ENCODE measurements around the gene LCNL1. TPM values are rescaled to one million over a fixed set of nuclear protein-coding genes. Genes with fewer than 3 reads are reported as not detected.

LCNL1 gene
- total RNA-seq, 1 experiment from 2014 or later, result 0.82 TPM

- in situ Hi-C loops (cut with HindIII; ENCODE audit: low pct_unique_long_range_greater_than_20kb, low sequenced_read_pairs), result no loop called here
Measured at GRCh38 chr9:136961279-136962065, 21.3 kb upstream of the LCNL1 start.

DNA sequence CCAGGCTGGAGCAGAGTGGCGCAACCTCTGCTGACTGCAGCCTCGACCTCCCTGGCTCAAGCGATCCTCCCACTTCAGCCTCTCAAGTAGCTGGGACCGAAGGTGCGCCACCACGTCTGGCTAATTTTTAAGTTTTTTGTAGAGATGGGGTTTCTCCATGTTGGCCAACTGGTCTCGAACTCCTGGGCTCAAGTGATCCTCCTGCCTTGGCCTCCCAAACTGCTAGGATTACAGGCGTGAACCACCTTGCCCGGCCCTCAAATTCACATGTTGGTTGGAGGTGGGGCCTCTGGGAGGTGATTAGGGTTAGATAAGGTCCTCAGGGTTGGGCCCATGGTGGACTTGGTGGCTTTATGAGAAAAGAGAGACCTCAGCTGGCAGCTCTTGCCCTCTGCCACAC, 20.6 kb upstream of the LCNL1 start:
- in situ Hi-C loops (cut with HindIII; ENCODE audit: low pct_unique_long_range_greater_than_20kb, low sequenced_read_pairs), result no loop called here
- Histone ChIP-seq H3K4me3 (ENCODE audit: low read depth in 2 of 2, low read length in 2 of 2) (no peak overlapping the region), H3K27ac (ENCODE audit: low read length) (no peak overlapping the region), H3K4me1 (ENCODE audit: control insufficient read depth, insufficient read depth, low read length) (peaks cover 5% of the 10 kb centered on the region; the same call in 1 of the 2 replicates), H3K27me3 (ENCODE audit: control insufficient read depth, insufficient read depth, low read length) (no peaks in the 10 kb centered on the region), H3K9me3 (ENCODE audit: control insufficient read depth, insufficient read depth, low read depth, low read length) (no peaks in the 10 kb centered on the region), H3K36me3 (ENCODE audit: control insufficient read depth, insufficient read depth, low read length) (no peaks in the 10 kb centered on the region)
- ATAC-seq, result no peak
- TF ChIP-seq SIN3A (IDR thresholded peaks at IDR 0.05; ENCODE audit: borderline replicate concordance, insufficient read depth, low read depth, low read length) (no peak), REST (IDR thresholded peaks at IDR 0.05; ENCODE audit: insufficient read depth in 1 of 2, low read depth in 2 of 2, low read length in 1 of 2) (no peak), CTCF (IDR thresholded peaks at IDR 0.05) (no peak), POLR2AphosphoS5 (IDR thresholded peaks at IDR 0.05; ENCODE audit: low read depth, low read length) (no peak), TCF7L2 (IDR thresholded peaks at IDR 0.05; ENCODE audit: low read depth, low read length) (no peak)
- POLR2A ChIA-PET, result no interaction called here
- intact Hi-C loops (cut with micrococcal nuclease; ENCODE audit: unreplicated experiment), result no loop called here
- BruUV-seq (replicated peaks), result no TSS peak
- CTCF ChIA-PET, result no interaction called here
- no peak for DNase-seq (ENCODE audit: low read depth, low spot score)

More at GRCh38 chr9:136961279-136962065, 21.3 kb upstream of the LCNL1 start:
- Histone ChIP-seq H3K36me3 (ENCODE audit: control insufficient read depth, insufficient read depth, low read length) (no peaks in the 10 kb centered on the region), H3K4me1 (ENCODE audit: control insufficient read depth, insufficient read depth, low read length) (peaks cover 5% of the 10 kb centered on the region; the same call in 1 of the 2 replicates), H3K27me3 (ENCODE audit: control insufficient read depth, insufficient read depth, low read length) (no peaks in the 10 kb centered on the region), H3K9me3 (ENCODE audit: control insufficient read depth, insufficient read depth, low read depth, low read length) (no peaks in the 10 kb centered on the region), H3K27ac (ENCODE audit: low read length) (no peak overlapping the region), H3K4me3 (ENCODE audit: low read depth in 2 of 2, low read length in 2 of 2) (no peak overlapping the region)
- CTCF ChIA-PET, result interaction anchor here (0.7 kb wide), 1 partner anchor 14 kb away, joined by 3 read pairs; no protein-coding TSS in a partner anchor
- BruUV-seq (replicated peaks), result no TSS peak
- TF ChIP-seq POLR2AphosphoS5 (IDR thresholded peaks at IDR 0.05; ENCODE audit: low read depth, low read length) (no peak), SIN3A (IDR thresholded peaks at IDR 0.05; ENCODE audit: borderline replicate concordance, insufficient read depth, low read depth, low read length) (no peak), TCF7L2 (IDR thresholded peaks at IDR 0.05; ENCODE audit: low read depth, low read length) (no peak), REST (IDR thresholded peaks at IDR 0.05; ENCODE audit: insufficient read depth in 1 of 2, low read depth in 2 of 2, low read length in 1 of 2) (no peak), CTCF (IDR thresholded peaks at IDR 0.05) (no peak)
- POLR2A ChIA-PET, result no interaction called here
- ATAC-seq, result no peak; the same call in 1 of the 2 replicates
- intact Hi-C loops (cut with micrococcal nuclease; ENCODE audit: unreplicated experiment), result no loop called here
- DNase-seq (ENCODE audit: low read depth, low spot score), result no peak

Data from Panc1 (cell line).